T-helper 17 cell (primary cell): ENCODE data around the gene MAP2. TPM values are rescaled to one million over a fixed set of nuclear protein-coding genes. Genes with fewer than 3 reads are reported as not detected.

Experiments used
- ATAC-seq: fragments of 150-1000 bp; cut with Tn5 transposase; 2 replicates; pipeline ENCODE4 v1.10.0; 2021; ENCODE audit warnings: mild to moderate bottlenecking, moderate library complexity
- DNase-seq, 3 donors: peaks; one replicate each; pipeline versions ENCODE4 v3.0.0 to v3.0.0-alpha.2; 2020 to 2021
- H3K9me3 ChIP-seq: one replicate; pipeline ENCODE4 v1.7.0; 2013; ENCODE audit warnings: low read length, mild to moderate bottlenecking; ENCODE audit not compliant: control insufficient read depth, poor library complexity, severe bottlenecking
- H3K27ac Mint-ChIP-seq: one replicate; pipeline ENCODE4 v1.8.0; 2022; ENCODE audit warnings: mild to moderate bottlenecking, moderate library complexity, mixed read lengths
- H3K27me3 Mint-ChIP-seq: one replicate; pipeline ENCODE4 v1.8.0; 2022; ENCODE audit warnings: mixed read lengths
- H3K36me3 Mint-ChIP-seq: one replicate; pipeline ENCODE4 v1.8.0; 2022; ENCODE audit warnings: low read depth, mixed read lengths
- H3K4me1 Mint-ChIP-seq: one replicate; pipeline ENCODE4 v1.8.0; 2022; ENCODE audit warnings: mild to moderate bottlenecking, mixed read lengths
- H3K4me3 Mint-ChIP-seq: one replicate; pipeline ENCODE4 v1.8.0; 2022; ENCODE audit warnings: mild to moderate bottlenecking, moderate library complexity, mixed read lengths
- total RNA-seq, 4 donors: library from RNA in 2 of 4; stranded (reverse) in 2 of 4; gene quantifications; one replicate each; pipeline ENCODE4 v1.2.3 and lab custom pipeline; 2022 to 2026

The MAP2 gene
- total RNA-seq, 2 donors from 2014 or later: 0.17 to 0.94 TPM

GRCh38 chr2:209741953-209742352 is 318.1 kb downstream of the MAP2 start:
- Mint-ChIP-seq H3K27me3 (peaks cover 1% of the 10 kb centered on the region), H3K27ac (no peak overlapping the region), H3K36me3 (no peaks in the 10 kb centered on the region), H3K4me3 (no peak overlapping the region), H3K4me1 (no peaks in the 10 kb centered on the region)
- H3K9me3 ChIP-seq: no peaks in the 10 kb centered on the region
- ATAC-seq (no peak), DNase-seq (no peak)

GRCh38 chr2:209753020-209753419 is 329.2 kb downstream of the MAP2 start:
- Mint-ChIP-seq H3K4me3 (no peak overlapping the region), H3K4me1 (no peaks in the 10 kb centered on the region), H3K36me3 (no peaks in the 10 kb centered on the region), H3K27me3 (no peaks in the 10 kb centered on the region), H3K27ac (no peak overlapping the region)
- H3K9me3 ChIP-seq: no peaks in the 10 kb centered on the region
- no peak for ATAC-seq
- no peak for DNase-seq

GRCh38 chr2:209757163-209757562 is 333.3 kb downstream of the MAP2 start:
- Mint-ChIP-seq H3K4me1 (no peaks in the 10 kb centered on the region), H3K4me3 (no peak overlapping the region), H3K36me3 (no peaks in the 10 kb centered on the region), H3K27ac (no peak overlapping the region), H3K27me3 (no peaks in the 10 kb centered on the region)
- no peaks in the 10 kb centered on the region for H3K9me3 ChIP-seq
- ATAC-seq (no peak), DNase-seq (no peak)

- H3K27ac Mint-ChIP-seq: no peak overlapping the region
- no peaks in the 10 kb centered on the region for H3K27me3 Mint-ChIP-seq
- H3K4me1 Mint-ChIP-seq: no peaks in the 10 kb centered on the region
- H3K9me3 ChIP-seq: no peaks in the 10 kb centered on the region
- ATAC-seq (no peak), DNase-seq (no peak)
- H3K4me3 Mint-ChIP-seq: no peak overlapping the region
- no peaks in the 10 kb centered on the region for H3K36me3 Mint-ChIP-seq
These were observed 337.7 kb downstream of the MAP2 start for GRCh38 chr2:209761566-209761965.

GRCh38 chr2:209762563-209762962 is 338.7 kb downstream of the MAP2 start:
- Mint-ChIP-seq H3K27me3 (no peaks in the 10 kb centered on the region), H3K4me3 (no peak overlapping the region), H3K4me1 (no peaks in the 10 kb centered on the region), H3K27ac (no peak overlapping the region), H3K36me3 (no peaks in the 10 kb centered on the region)
- DNase-seq: no peak
- ATAC-seq: no peak
- no peaks in the 10 kb centered on the region for H3K9me3 ChIP-seq

- ATAC-seq (no peak), DNase-seq (no peak)
- no peak overlapping the region for H3K4me3 Mint-ChIP-seq
- no peaks in the 10 kb centered on the region for H3K36me3 Mint-ChIP-seq
- no peaks in the 10 kb centered on the region for H3K27me3 Mint-ChIP-seq
- no peaks in the 10 kb centered on the region for H3K4me1 Mint-ChIP-seq
- no peak overlapping the region for H3K27ac Mint-ChIP-seq
- no peaks in the 10 kb centered on the region for H3K9me3 ChIP-seq
These were observed 339.3 kb downstream of the MAP2 start for GRCh38 chr2:209763106-209763505.

- Mint-ChIP-seq H3K27ac (no peak overlapping the region), H3K4me1 (peaks cover 4% of the 10 kb centered on the region), H3K36me3 (no peaks in the 10 kb centered on the region), H3K27me3 (peaks cover 22% of the 10 kb centered on the region), H3K4me3 (no peak overlapping the region)
- ATAC-seq: no peak
- no peaks in the 10 kb centered on the region for H3K9me3 ChIP-seq
- no peak for DNase-seq
These were observed 342.8 kb downstream of the MAP2 start for GRCh38 chr2:209766613-209767012.

- H3K27ac Mint-ChIP-seq: no peak overlapping the region
- peaks cover 4% of the 10 kb centered on the region for H3K4me1 Mint-ChIP-seq
- H3K27me3 Mint-ChIP-seq: peaks cover 22% of the 10 kb centered on the region
- no peaks in the 10 kb centered on the region for H3K36me3 Mint-ChIP-seq
- DNase-seq (no peak), ATAC-seq (no peak)
- no peaks in the 10 kb centered on the region for H3K9me3 ChIP-seq
- H3K4me3 Mint-ChIP-seq: no peak overlapping the region
These were observed 343.5 kb downstream of the MAP2 start for GRCh38 chr2:209767316-209767715.

GRCh38 chr2:209768557-209768956 is 344.7 kb downstream of the MAP2 start:
- DNase-seq (no peak), ATAC-seq (no peak)
- Mint-ChIP-seq H3K4me1 (peaks cover 4% of the 10 kb centered on the region), H3K27me3 (peaks cover 28% of the 10 kb centered on the region), H3K4me3 (no peak overlapping the region), H3K36me3 (no peaks in the 10 kb centered on the region), H3K27ac (no peak overlapping the region)
- no peaks in the 10 kb centered on the region for H3K9me3 ChIP-seq

- no peak within 1 kb of the TSS for H3K4me3 Mint-ChIP-seq
- no peak for DNase-seq
- peaks cover 39% of the 10 kb centered on the region for H3K27me3 Mint-ChIP-seq
- peaks cover 4% of the 10 kb centered on the region for H3K4me1 Mint-ChIP-seq
- no peak within 1 kb of the TSS for H3K27ac Mint-ChIP-seq
- H3K36me3 Mint-ChIP-seq: no peaks in the 10 kb centered on the region
- no peaks in the 10 kb centered on the region for H3K9me3 ChIP-seq
- ATAC-seq: peak; percentile 25
These were observed 347.8 kb downstream of the MAP2 start, which contains the start of gene UNC80 for GRCh38 chr2:209771474-209772289. Gene UNC80, plus strand, starts transcription at chr2:209771832. Its CDS starts 241 bp downstream, at chr2:209772073.

- H3K4me1 Mint-ChIP-seq: peaks cover 4% of the 10 kb centered on the region
- no peak for DNase-seq
- no peak overlapping the region for H3K4me3 Mint-ChIP-seq
- ATAC-seq: no peak
- no peak overlapping the region for H3K27ac Mint-ChIP-seq
- H3K9me3 ChIP-seq: no peaks in the 10 kb centered on the region
- no peaks in the 10 kb centered on the region for H3K36me3 Mint-ChIP-seq
- H3K27me3 Mint-ChIP-seq: peaks cover 44% of the 10 kb centered on the region
These were observed 348.4 kb downstream of the MAP2 start for GRCh38 chr2:209772290-209772685.

- Mint-ChIP-seq H3K36me3 (no peaks in the 10 kb centered on the region), H3K27ac (no peak overlapping the region), H3K4me1 (peaks cover 4% of the 10 kb centered on the region), H3K4me3 (no peak overlapping the region), H3K27me3 (peaks cover 44% of the 10 kb centered on the region)
- H3K9me3 ChIP-seq: no peaks in the 10 kb centered on the region
- DNase-seq (no peak), ATAC-seq (no peak)
These were observed 349.5 kb downstream of the MAP2 start for GRCh38 chr2:209773377-209773776.
